Spleen (tissue), 11 donors: Measurements from ENCODE around the gene CGREF1. TPM values are rescaled to one million over a fixed set of nuclear protein-coding genes. Genes with fewer than 3 reads are reported as not detected.

Experiments
- DNase-seq: peaks from one replicate; pipeline ENCODE4 v3.0.0-alpha.2; 2020
- H3K27ac ChIP-seq, 8 donors: fragments of 200-600 bp; sonication (generic) in 7 of 8; 1 replicate in 4 of 8; 2 replicates in 4 of 8; pipeline versions ENCODE4 v1.5.0 to v1.8.0; 2016 to 2021; ENCODE audit warnings: inconsistent platforms in 4 of 8, mild to moderate bottlenecking in 4 of 8, moderate library complexity in 1 of 8
- H3K27me3 ChIP-seq, 7 donors: fragments of 200-600 bp; sonication (generic) in 6 of 7; replicated peaks in 1 of 7; 1 replicate in 4 of 7; 2 replicates in 3 of 7; pipeline versions ENCODE4 v1.5.0 to v1.8.0; 2016 to 2021; ENCODE audit warnings: inconsistent platforms in 3 of 7, mild to moderate bottlenecking in 1 of 7
- H3K36me3 ChIP-seq, 6 donors: fragments of 200-600 bp; sonication (generic) in 5 of 6; 1 replicate in 4 of 6; 2 replicates in 2 of 6; pipeline versions ENCODE4 v1.5.0 to v1.8.0; 2016 to 2021; ENCODE audit warnings: inconsistent platforms in 2 of 6
- H3K4me1 ChIP-seq, 6 donors: fragments of 200-600 bp; sonication (generic) in 5 of 6; 1 replicate in 3 of 6; 2 replicates in 3 of 6; pipeline versions ENCODE4 v1.5.0 to v1.8.0; 2016 to 2021; ENCODE audit warnings: inconsistent platforms in 3 of 6
- H3K4me3 ChIP-seq, 8 donors: fragments of 200-600 bp; sonication (generic) in 7 of 8; 1 replicate in 4 of 8; 2 replicates in 4 of 8; pipeline versions ENCODE4 v1.5.0 to v1.8.0; 2016 to 2021; ENCODE audit warnings: inconsistent platforms in 4 of 8, mild to moderate bottlenecking in 4 of 8, moderate library complexity in 2 of 8
- H3K9me3 ChIP-seq, 8 donors: fragments of 200-600 bp; sonication (generic) in 7 of 8; 1 replicate in 4 of 8; 2 replicates in 4 of 8; pipeline versions ENCODE4 v1.5.0 to v1.8.0; 2016 to 2021; ENCODE audit warnings: inconsistent platforms in 4 of 8
- POLR2A ChIP-seq, 3 donors: fragments of 450-650 bp; IDR thresholded peaks; one replicate each; pipeline ENCODE4 v1.5.1; 2017; ENCODE audit warnings: antibody characterized with exemption in 3 of 3, mild to moderate bottlenecking in 1 of 3
- POLR2AphosphoS5 ChIP-seq, 3 donors: sonication (generic); formaldehyde crosslinking; IDR thresholded peaks; one replicate each; pipeline ENCODE4 v1.5.1; 2017; ENCODE audit warnings: antibody characterized with exemption in 3 of 3
- WGBS, 5 donors: extraction: QIAGEN DNeasy Blood & Tissue Kit in 3 of 5; methylation state at CpG; one replicate each; pipeline versions ENCODE4 v1.1.5 to v1.1.7; 2013 to 2018; 5-methylcytosine and 5-hydroxymethylcytosine counted together
- intact Hi-C: fragments of 100-400 bp; cut with DNase I; formaldehyde crosslinking; loops from one replicate; pipeline ENCODE4 v1.15.0; 2023; ENCODE audit warnings: low total_unique reads
- polyA plus RNA-seq, 3 donors: library from polyadenylated mRNA; stranded (reverse); fragments of 200-250 nt; gene quantifications; one replicate each; pipeline ENCODE4 v1.2.1, GENCODE V29; 2013
- total RNA-seq, 7 donors: library from RNA; depleted of rRNA in 3 of 7; stranded (reverse); fragments of >200 nt in 3 of 7; fragmentation: NEBNext Ultra II Directional in 4 of 7; extraction: Animal tissue kit (Norgen Biotek cat#: 25700) in 4 of 7; gene quantifications; one replicate each; pipeline versions ENCODE4 v1.1.0 to v1.2.1, GENCODE V29; 2016 to 2021
- TF ChIP-seq, protein P1 (sequence below), 11 experiments: fragments of 200-600 bp in 7 of 11; fragments of 450-650 bp in 4 of 11; sonication (generic) in 4 of 11; IDR thresholded peaks in 8 of 11; conservative IDR thresholded peaks in 3 of 11; 1 replicate in 7 of 11; 2 replicates in 4 of 11; pipeline versions ENCODE4 v1.4.0 to v1.8.0; 2016 to 2021; ENCODE audit warnings: antibody characterized with exemption in 11 of 11, inconsistent platforms in 4 of 11, mild to moderate bottlenecking in 1 of 11
- donor health status: healthy with polysubstance abuse.
- donor health status: DM: no; HTN: no; CAD: no; lungs with moderate emphysema.
- donor health status: DM: no; HTN: no; CAD: no.
- donor health status: Bipolar disorder and iron deficiency.
- donor health status: healthy.
- donor health status: DM: no; HTN: no; CAD: no.
- donor health status: DM: yes; HTN: yes; CAD: no.

Gene CGREF1
- total and polyA plus RNA-seq, 10 donors = 0.17 to 0.82 (median 0.46) TPM; not detected in 3

DNA sequence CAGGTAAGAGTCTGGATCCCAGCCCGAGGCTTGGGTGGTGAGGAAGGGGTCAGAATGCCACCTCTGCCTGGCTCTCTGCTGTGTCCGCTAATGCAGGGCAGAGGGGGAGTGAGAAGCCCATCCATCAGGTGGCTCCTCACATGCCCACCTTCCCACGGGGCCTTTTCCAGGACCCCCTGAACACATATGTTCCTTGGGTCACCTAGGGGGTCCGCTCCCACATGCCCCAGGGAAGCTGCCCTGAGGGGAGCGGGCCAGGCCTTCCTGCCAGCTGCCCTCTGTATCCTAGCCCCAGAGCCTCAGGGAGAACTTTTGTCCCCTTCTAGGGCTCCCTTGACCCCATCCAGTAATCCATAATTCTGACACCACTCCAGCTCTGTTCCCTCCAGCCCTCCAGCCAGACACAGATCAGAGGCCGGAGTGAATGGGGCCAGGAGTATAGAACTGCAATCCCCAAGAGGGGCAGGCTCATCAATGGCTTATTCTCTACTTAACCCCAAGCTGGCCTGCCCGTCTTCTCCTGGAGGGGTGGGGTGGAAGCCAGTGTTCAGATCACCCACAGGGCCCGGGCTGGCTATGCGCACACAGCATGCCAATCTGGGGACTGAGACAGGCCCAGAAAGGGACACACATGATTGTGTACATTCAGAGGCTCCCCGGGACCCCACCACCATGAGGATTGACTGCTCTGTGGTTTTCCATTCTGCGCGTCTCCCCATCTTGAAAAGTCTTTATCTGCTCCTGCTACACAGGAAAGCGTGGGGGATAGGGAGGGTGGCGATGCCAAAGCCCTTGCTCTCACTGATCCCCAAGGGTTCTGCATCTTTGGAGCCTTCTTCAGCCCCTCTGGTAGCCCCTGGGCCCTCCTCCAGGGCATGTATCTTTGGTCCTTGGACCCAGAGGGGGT lies 39.4 kb downstream of the CGREF1 start:
- no peaks in the 10 kb centered on the region for H3K27me3 ChIP-seq
- intact Hi-C loops = no loop called here
- peaks cover 0 to 23% (median 0%) of the 10 kb centered on the region in 6 donors for H3K36me3 ChIP-seq
- TF ChIP-seq, protein P1, sequence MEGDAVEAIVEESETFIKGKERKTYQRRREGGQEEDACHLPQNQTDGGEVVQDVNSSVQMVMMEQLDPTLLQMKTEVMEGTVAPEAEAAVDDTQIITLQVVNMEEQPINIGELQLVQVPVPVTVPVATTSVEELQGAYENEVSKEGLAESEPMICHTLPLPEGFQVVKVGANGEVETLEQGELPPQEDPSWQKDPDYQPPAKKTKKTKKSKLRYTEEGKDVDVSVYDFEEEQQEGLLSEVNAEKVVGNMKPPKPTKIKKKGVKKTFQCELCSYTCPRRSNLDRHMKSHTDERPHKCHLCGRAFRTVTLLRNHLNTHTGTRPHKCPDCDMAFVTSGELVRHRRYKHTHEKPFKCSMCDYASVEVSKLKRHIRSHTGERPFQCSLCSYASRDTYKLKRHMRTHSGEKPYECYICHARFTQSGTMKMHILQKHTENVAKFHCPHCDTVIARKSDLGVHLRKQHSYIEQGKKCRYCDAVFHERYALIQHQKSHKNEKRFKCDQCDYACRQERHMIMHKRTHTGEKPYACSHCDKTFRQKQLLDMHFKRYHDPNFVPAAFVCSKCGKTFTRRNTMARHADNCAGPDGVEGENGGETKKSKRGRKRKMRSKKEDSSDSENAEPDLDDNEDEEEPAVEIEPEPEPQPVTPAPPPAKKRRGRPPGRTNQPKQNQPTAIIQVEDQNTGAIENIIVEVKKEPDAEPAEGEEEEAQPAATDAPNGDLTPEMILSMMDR (IDR thresholded peaks at IDR 0.05 in 8 of 11, conservative IDR thresholded peaks at IDR 0.05 in 3 of 11) = no peak
- TF ChIP-seq POLR2A (IDR thresholded peaks at IDR 0.05) = no peak
- TF ChIP-seq POLR2AphosphoS5 (IDR thresholded peaks at IDR 0.05) = no peak
- H3K4me1 ChIP-seq = peaks cover 25 to 99% (median 55%) of the 10 kb centered on the region in 6 donors
- DNase-seq = no peak
- H3K4me3 ChIP-seq = peak overlapping the region; percentile 28 to 65 (median 42)
- WGBS, 5 donors = 57 to 88% (median 69%) methylated on average over 7 to 14 of the region's 14 CpGs
- peak overlapping the region in 7 of 8 donors; percentile 62 to 97 (median 85) for H3K27ac ChIP-seq
- H3K9me3 ChIP-seq = no peaks in the 10 kb centered on the region

DNA sequence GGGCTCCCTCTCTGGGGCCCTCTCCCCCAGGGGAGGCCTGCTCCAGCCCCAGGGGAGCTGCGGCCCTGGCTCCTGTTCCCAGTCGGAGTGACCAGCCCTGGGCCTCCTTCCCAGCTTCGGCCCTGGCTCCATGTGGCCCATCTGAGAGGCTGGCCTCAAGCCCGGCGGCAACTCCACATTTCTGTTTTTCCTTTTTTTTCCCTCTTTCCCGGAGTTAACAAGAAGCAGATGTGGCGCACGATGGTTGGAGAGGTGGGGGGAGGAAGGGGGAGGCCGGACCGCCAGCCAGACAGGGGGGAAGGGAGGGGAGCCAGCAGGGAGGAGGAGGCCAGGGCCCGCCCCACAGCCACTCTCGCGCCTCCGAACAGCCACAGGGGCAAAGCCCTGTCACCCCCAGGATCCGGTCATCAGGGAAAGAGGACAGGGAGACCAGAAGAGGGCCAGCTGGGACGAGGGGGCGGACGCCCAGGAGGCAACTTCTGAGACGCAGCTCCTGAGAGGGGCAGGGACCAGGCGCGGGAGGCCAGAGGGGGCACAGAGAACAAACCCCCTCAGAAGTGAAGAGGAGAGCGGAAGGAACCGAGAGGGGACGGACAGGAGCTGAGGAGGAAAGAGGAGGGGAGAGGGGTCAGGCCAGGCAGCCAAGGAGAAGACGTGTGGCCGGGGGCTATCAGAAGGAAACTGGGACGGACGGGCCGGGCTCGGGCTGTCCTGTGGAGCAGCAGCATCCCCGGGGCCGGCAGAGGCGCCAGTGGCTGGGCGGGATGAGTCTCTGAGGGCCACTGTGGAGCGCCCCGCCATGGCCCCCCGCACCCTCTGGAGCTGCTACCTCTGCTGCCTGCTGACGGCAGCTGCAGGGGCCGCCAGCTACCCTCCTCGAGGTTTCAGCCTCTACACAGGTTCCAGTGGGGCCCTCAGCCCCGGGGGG lies 40.4 kb downstream of the CGREF1 start, which contains the start of gene EMILIN1:
EMILIN1 (plus strand) TSS at position 349 of the 928 bp plus-strand sequence; CDS start at position 800, 451 bp downstream.
- peak; percentile 82 for DNase-seq
- intact Hi-C loops = no loop called here

DNA sequence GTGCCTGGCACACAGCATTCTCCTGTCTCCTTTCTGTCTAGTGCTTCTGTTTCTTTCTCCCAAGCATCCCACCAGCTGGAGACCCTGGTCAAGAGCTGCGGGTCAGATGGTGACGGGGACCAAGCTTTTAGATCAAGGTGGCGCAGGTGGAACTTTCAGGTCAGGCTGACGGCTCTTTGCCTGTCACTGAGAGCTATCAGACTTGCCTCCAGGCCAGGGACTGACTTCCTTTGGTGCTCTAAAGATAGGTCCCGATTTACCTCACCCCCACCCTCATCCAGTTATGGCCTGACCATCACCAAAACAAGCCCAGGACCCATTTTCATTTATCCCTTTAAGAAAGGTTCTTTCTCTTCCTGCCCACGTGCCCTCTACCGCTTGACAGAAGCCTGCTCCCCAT lies 41.7 kb downstream of the CGREF1 start:
- WGBS, 5 donors = 69 to 78% (median 70%) methylated on average over 7 of the region's 7 CpGs
- DNase-seq = peak; percentile 16
- Histone ChIP-seq H3K9me3 (no peaks in the 10 kb centered on the region), H3K4me3 (no peak overlapping the region), H3K27ac (peak overlapping the region in 6 of 8 donors; percentile 51 to 97 (median 89)), H3K4me1 (peaks cover 32 to 98% (median 62%) of the 10 kb centered on the region in 6 donors), H3K36me3 (peaks cover 0 to under 1% (median 0%) of the 10 kb centered on the region in 6 donors), H3K27me3 (no peaks in the 10 kb centered on the region)
- TF ChIP-seq, protein P1 (IDR thresholded peaks at IDR 0.05 in 8 of 11, conservative IDR thresholded peaks at IDR 0.05 in 3 of 11) = no peak
- TF ChIP-seq POLR2A (IDR thresholded peaks at IDR 0.05) = no peak
- TF ChIP-seq POLR2AphosphoS5 (IDR thresholded peaks at IDR 0.05) = no peak
- intact Hi-C loops = no loop called here

More for the DNA sequence above, 40.4 kb downstream of the CGREF1 start, which contains the start of gene EMILIN1:
- Histone ChIP-seq H3K4me1 (peaks cover 29 to 99% (median 57%) of the 10 kb centered on the region in 6 donors), H3K36me3 (peaks cover 0 to 14% (median 0%) of the 10 kb centered on the region in 6 donors), H3K4me3 (peak within 1 kb of the TSS; percentile 28 to 65 (median 42)), H3K27ac (peak within 1 kb of the TSS; percentile 35 to 97 (median 84)), H3K27me3 (no peaks in the 10 kb centered on the region), H3K9me3 (no peaks in the 10 kb centered on the region)
- TF ChIP-seq POLR2A (IDR thresholded peaks at IDR 0.05) (peak in 1 of 3 donors; percentile 10), POLR2AphosphoS5 (IDR thresholded peaks at IDR 0.05) (peak; percentile 77 to 87 (median 85))
- TF ChIP-seq, protein P1 (IDR thresholded peaks at IDR 0.05 in 8 of 11, conservative IDR thresholded peaks at IDR 0.05 in 3 of 11) = no peak
- 42 to 65% (median 46%) methylated on average over 34 to 41 of the region's 41 CpGs for WGBS, 5 donors
